Measurements from ENCODE around the gene SESTD1.
"Not testable (repeated sequence)": the region's sequence is repeated elsewhere in the genome, so short reads cannot be mapped to it uniquely, and the experiment has no call there.

The SESTD1 gene

GRCh38 chr2:179237209-179237946 lies 27.3 kb downstream of the SESTD1 start:
- DNase-seq (ENCODE audit: low read depth), result no peak

GRCh38 chr2:179235463-179236108 lies 29.0 kb downstream of the SESTD1 start:
- DNase-seq (ENCODE audit: low read depth), result no peak

- no peak for DNase-seq (ENCODE audit: low read depth)
These were observed 29.9 kb downstream of the SESTD1 start for GRCh38 chr2:179234658-179235240.

- DNase-seq (ENCODE audit: low read depth), result no peak
These were observed 30.8 kb downstream of the SESTD1 start for GRCh38 chr2:179233626-179234430.

- DNase-seq (ENCODE audit: low read depth), result no peak
These were observed 31.5 kb downstream of the SESTD1 start for GRCh38 chr2:179233083-179233490.

- DNase-seq (ENCODE audit: low read depth), result no peak
These were observed 37.7 kb downstream of the SESTD1 start for GRCh38 chr2:179226961-179227259.

GRCh38 chr2:179226203-179226960 lies 38.2 kb downstream of the SESTD1 start:
- no peak for DNase-seq (ENCODE audit: low read depth)

GRCh38 chr2:179224361-179224760 lies 40.3 kb downstream of the SESTD1 start:
- DNase-seq (ENCODE audit: low read depth), result no peak

- DNase-seq (ENCODE audit: low read depth), result no peak
These were observed 42.6 kb downstream of the SESTD1 start for GRCh38 chr2:179222076-179222475.

GRCh38 chr2:179218848-179219594 lies 45.6 kb downstream of the SESTD1 start:
- DNase-seq (ENCODE audit: low read depth), result peak; percentile 48

GRCh38 chr2:179214671-179215070 lies 50.0 kb downstream of the SESTD1 start:
- not testable (repeated sequence) for DNase-seq (ENCODE audit: low read depth)

- no peak for DNase-seq (ENCODE audit: low read depth)
These were observed 53.3 kb downstream of the SESTD1 start for GRCh38 chr2:179211355-179211754.

GRCh38 chr2:179208277-179208676 lies 56.4 kb downstream of the SESTD1 start:
- not testable (repeated sequence) for DNase-seq (ENCODE audit: low read depth)

- no peak for DNase-seq (ENCODE audit: low read depth)
These were observed 57.6 kb downstream of the SESTD1 start for GRCh38 chr2:179207047-179207446.

GRCh38 chr2:179201869-179202268 lies 62.8 kb downstream of the SESTD1 start:
- no peak for DNase-seq (ENCODE audit: low read depth)

- not testable (repeated sequence) for DNase-seq (ENCODE audit: low read depth)
These were observed 68.6 kb downstream of the SESTD1 start for GRCh38 chr2:179195926-179196590.

- DNase-seq (ENCODE audit: low read depth), result no peak
These were observed 69.5 kb downstream of the SESTD1 start for GRCh38 chr2:179195141-179195540.

- no peak for DNase-seq (ENCODE audit: low read depth)
These were observed 70.8 kb downstream of the SESTD1 start for GRCh38 chr2:179193759-179194394.

- DNase-seq (ENCODE audit: low read depth), result no peak
These were observed 73.5 kb downstream of the SESTD1 start for GRCh38 chr2:179191110-179191509.

- peak; percentile 28 for DNase-seq (ENCODE audit: low read depth)
These were observed 78.5 kb downstream of the SESTD1 start for GRCh38 chr2:179186126-179186525.
